ENCODE measurements around the gene NEDD4L. TPM values are rescaled to one million over a fixed set of nuclear protein-coding genes. Genes with fewer than 3 reads are reported as not detected.

NEDD4L gene
- total and polyA plus RNA-seq, 2 donors (not counting 1 experiment from before 2014, with no cell fraction given): 10.3 to 25.7 TPM

DNA sequence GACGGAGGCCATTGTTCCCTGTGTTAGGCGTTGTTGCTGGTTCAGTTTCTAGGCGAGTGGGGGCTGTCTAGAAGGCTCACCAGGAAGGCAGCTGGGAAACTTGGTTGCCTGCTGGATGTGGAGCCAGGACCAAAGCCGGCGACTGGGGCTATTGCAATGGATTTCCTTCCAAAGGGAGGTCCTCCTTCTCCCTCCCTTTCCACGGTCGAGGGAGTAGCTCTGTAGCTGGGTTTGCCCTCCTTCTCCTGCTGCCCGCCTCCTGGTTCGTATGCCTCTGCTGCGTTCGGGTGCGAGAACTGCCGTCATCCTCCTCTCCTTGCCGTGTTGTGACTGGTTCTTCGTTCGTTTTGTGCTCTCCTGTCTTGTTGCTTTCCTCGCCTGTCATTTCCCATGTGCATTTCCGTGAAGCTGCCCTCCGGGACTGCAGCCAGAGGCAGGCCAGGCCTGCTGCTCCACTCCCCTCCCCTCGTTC, 203.4 kb downstream of the NEDD4L start:
- H3K36me3 ChIP-seq (replicated peaks in 1 of 2; ENCODE audit: control extremely low read depth in 1 of 2, control insufficient read depth in 1 of 2, extremely low read depth in 1 of 2, insufficient read depth in 2 of 2, low read length in 1 of 2): no peaks in the 10 kb centered on the region
- no peaks in the 10 kb centered on the region for H3K79me2 ChIP-seq (ENCODE audit: control insufficient read depth, insufficient read depth, low read length)
- H3K4me1 Mint-ChIP-seq: no peaks in the 10 kb centered on the region
- H3K27me3 ChIP-seq (replicated peaks in 1 of 4; ENCODE audit: control extremely low read depth in 1 of 4, control insufficient read depth in 3 of 4, insufficient read depth in 4 of 4, low read length in 3 of 4): no peaks in the 10 kb centered on the region
- H3K4me3 Mint-ChIP-seq: no peak overlapping the region
- H3K4me2 ChIP-seq (replicated peaks; ENCODE audit: low read depth, low read length, poor library complexity, severe bottlenecking): no peak overlapping the region
- no peak overlapping the region for H2AFZ ChIP-seq (ENCODE audit: insufficient read depth, low read depth, low read length, poor library complexity, severe bottlenecking)
- DNase-seq: no peak
- ChIA-PET CTCF (no interaction called here), POLR2A (no interaction called here)
- TF ChIP-seq EZH2 (IDR thresholded peaks at IDR 0.05; ENCODE audit: borderline replicate concordance, insufficient read depth, low read depth, low read length, poor library complexity, severe bottlenecking): no peak
- TF ChIP-seq, protein P1, sequence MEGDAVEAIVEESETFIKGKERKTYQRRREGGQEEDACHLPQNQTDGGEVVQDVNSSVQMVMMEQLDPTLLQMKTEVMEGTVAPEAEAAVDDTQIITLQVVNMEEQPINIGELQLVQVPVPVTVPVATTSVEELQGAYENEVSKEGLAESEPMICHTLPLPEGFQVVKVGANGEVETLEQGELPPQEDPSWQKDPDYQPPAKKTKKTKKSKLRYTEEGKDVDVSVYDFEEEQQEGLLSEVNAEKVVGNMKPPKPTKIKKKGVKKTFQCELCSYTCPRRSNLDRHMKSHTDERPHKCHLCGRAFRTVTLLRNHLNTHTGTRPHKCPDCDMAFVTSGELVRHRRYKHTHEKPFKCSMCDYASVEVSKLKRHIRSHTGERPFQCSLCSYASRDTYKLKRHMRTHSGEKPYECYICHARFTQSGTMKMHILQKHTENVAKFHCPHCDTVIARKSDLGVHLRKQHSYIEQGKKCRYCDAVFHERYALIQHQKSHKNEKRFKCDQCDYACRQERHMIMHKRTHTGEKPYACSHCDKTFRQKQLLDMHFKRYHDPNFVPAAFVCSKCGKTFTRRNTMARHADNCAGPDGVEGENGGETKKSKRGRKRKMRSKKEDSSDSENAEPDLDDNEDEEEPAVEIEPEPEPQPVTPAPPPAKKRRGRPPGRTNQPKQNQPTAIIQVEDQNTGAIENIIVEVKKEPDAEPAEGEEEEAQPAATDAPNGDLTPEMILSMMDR (IDR thresholded peaks at IDR 0.05): no peak
- H3K27ac ChIP-seq (ENCODE audit: low read length in 2 of 2): no peak overlapping the region
- no peak overlapping the region for H3K9ac ChIP-seq (ENCODE audit: low read length)
- WGBS (ENCODE audit: insufficient coverage): 99% methylated on average over 19 of the region's 20 CpGs
- no peaks in the 10 kb centered on the region for H3K4me1 ChIP-seq (ENCODE audit: control insufficient read depth in 2 of 2, insufficient read depth in 2 of 2, low read length in 2 of 2)
- no peaks in the 10 kb centered on the region for H4K20me1 ChIP-seq (ENCODE audit: control insufficient read depth, insufficient read depth, low read length, poor library complexity, severe bottlenecking)
- no peak for ATAC-seq (ENCODE audit: low read depth)
- no peaks in the 10 kb centered on the region for H3K27me3 Mint-ChIP-seq
- intact Hi-C loops (cut with micrococcal nuclease): no loop called here
- no peaks in the 10 kb centered on the region for H3K9me3 ChIP-seq (ENCODE audit: control extremely low read depth in 1 of 3, control insufficient read depth in 2 of 3, insufficient read depth in 1 of 3, low read length in 2 of 3)
- no peak overlapping the region for H3K27ac Mint-ChIP-seq
- H3K4me3 ChIP-seq (ENCODE audit: control extremely low read depth in 1 of 5, extremely low read depth in 1 of 5, insufficient read depth in 1 of 5, low read depth in 2 of 5, low read length in 4 of 5): no peak overlapping the region
- H3K9me3 Mint-ChIP-seq (ENCODE audit: insufficient read depth): no peaks in the 10 kb centered on the region

DNA sequence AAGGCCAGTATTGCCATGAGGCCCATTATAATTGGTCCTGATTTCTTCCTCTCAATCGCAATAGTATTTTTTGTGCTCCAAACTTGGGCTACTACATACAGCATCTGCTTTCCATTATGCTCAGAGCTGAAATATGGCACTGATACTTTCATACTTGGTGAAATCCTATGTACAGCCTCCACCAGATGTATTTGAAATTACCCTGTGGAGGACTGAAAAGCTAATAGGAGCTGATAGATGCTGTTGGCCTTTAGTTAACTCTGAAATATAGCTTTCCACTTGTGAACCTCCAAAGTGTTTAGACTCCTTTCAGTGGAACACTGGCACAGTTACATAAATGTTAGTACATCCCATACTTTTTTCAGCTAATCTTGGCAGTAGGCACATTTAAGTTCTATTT, 205.7 kb downstream of the NEDD4L start:
- no CpG with 5 or more reads among the region's 1 CpG for WGBS (ENCODE audit: insufficient coverage)
- Histone ChIP-seq H3K9ac (ENCODE audit: low read length) (no peak overlapping the region), H4K20me1 (ENCODE audit: control insufficient read depth, insufficient read depth, low read length, poor library complexity, severe bottlenecking) (no peaks in the 10 kb centered on the region), H3K4me1 (ENCODE audit: control insufficient read depth in 2 of 2, insufficient read depth in 2 of 2, low read length in 2 of 2) (no peaks in the 10 kb centered on the region), H3K27ac (ENCODE audit: low read length in 2 of 2) (no peak overlapping the region), H3K4me2 (replicated peaks; ENCODE audit: low read depth, low read length, poor library complexity, severe bottlenecking) (no peak overlapping the region), H3K9me3 (ENCODE audit: control extremely low read depth in 1 of 3, control insufficient read depth in 2 of 3, insufficient read depth in 1 of 3, low read length in 2 of 3) (no peaks in the 10 kb centered on the region), H2AFZ (ENCODE audit: insufficient read depth, low read depth, low read length, poor library complexity, severe bottlenecking) (no peak overlapping the region), H3K36me3 (replicated peaks in 1 of 2; ENCODE audit: control extremely low read depth in 1 of 2, control insufficient read depth in 1 of 2, extremely low read depth in 1 of 2, insufficient read depth in 2 of 2, low read length in 1 of 2) (no peaks in the 10 kb centered on the region), H3K4me3 (ENCODE audit: control extremely low read depth in 1 of 5, extremely low read depth in 1 of 5, insufficient read depth in 1 of 5, low read depth in 2 of 5, low read length in 4 of 5) (no peak overlapping the region), H3K27me3 (replicated peaks in 1 of 4; ENCODE audit: control extremely low read depth in 1 of 4, control insufficient read depth in 3 of 4, insufficient read depth in 4 of 4, low read length in 3 of 4) (no peaks in the 10 kb centered on the region), H3K79me2 (ENCODE audit: control insufficient read depth, insufficient read depth, low read length) (no peaks in the 10 kb centered on the region)
- intact Hi-C loops (cut with micrococcal nuclease): no loop called here
- ChIA-PET CTCF (interaction anchor here (0.5 kb wide), 1 partner anchor 17 kb away, joined by 4 read pairs; no protein-coding TSS in a partner anchor), POLR2A (no interaction called here)
- no peak overlapping the region for H3K27ac Mint-ChIP-seq
- no peaks in the 10 kb centered on the region for H3K4me1 Mint-ChIP-seq
- no peaks in the 10 kb centered on the region for H3K9me3 Mint-ChIP-seq (ENCODE audit: insufficient read depth)
- no peak overlapping the region for H3K4me3 Mint-ChIP-seq
- no peaks in the 10 kb centered on the region for H3K27me3 Mint-ChIP-seq
- TF ChIP-seq, protein P1 (IDR thresholded peaks at IDR 0.05): no peak
- TF ChIP-seq EZH2 (IDR thresholded peaks at IDR 0.05; ENCODE audit: borderline replicate concordance, insufficient read depth, low read depth, low read length, poor library complexity, severe bottlenecking): no peak
- DNase-seq (no peak), ATAC-seq (ENCODE audit: low read depth) (no peak)

Data from B cell (primary cell).